ENCODE results near the gene IQCK.

The IQCK gene

GRCh38 chr16:19683453-19684236 is 34.4 kb upstream of the IQCK start:
- WGBS: 95% methylated on average over 6 of the region's 6 CpGs
- Histone ChIP-seq H3K9ac (ENCODE audit: low read length) (no peak overlapping the region), H2AK5ac (ENCODE audit: low read length, severe bottlenecking) (no peak overlapping the region), H3K4ac (ENCODE audit: low read depth in 1 of 2, low read length in 2 of 2) (no peak overlapping the region), H3K4me1 (ENCODE audit: control insufficient read depth, insufficient read depth, low read depth, low read length) (peaks cover 7% of the 10 kb centered on the region), H4K8ac (ENCODE audit: low read length) (no peak overlapping the region), H2BK12ac (ENCODE audit: low read length in 2 of 2) (no peak overlapping the region), H2BK5ac (ENCODE audit: low read depth, low read length, poor library complexity, severe bottlenecking) (no peak overlapping the region), H3K79me1 (replicated peaks; ENCODE audit: low read length, poor library complexity, severe bottlenecking) (peaks cover 2% of the 10 kb centered on the region), H3K27ac (ENCODE audit: low read length, poor library complexity, severe bottlenecking) (no peak overlapping the region), H2AFZ (ENCODE audit: low read depth, low read length) (no peak overlapping the region), H3K18ac (ENCODE audit: low read depth in 1 of 2, low read length in 2 of 2) (no peak overlapping the region), H3K9me3 (ENCODE audit: control insufficient read depth, low read length) (peaks cover 9% of the 10 kb centered on the region), H3K36me3 (ENCODE audit: control insufficient read depth in 1 of 2, insufficient read depth in 2 of 2, low read depth in 1 of 2, low read length in 2 of 2) (peaks cover 49 to 82% of the 10 kb centered on the region in 2 experiments), H4K91ac (ENCODE audit: low read length) (no peak overlapping the region), H3K4me2 (ENCODE audit: low read length, poor library complexity, severe bottlenecking) (no peak overlapping the region), H3K14ac (ENCODE audit: low read length in 2 of 2) (no peak overlapping the region), H2BK120ac (ENCODE audit: low read depth, low read length) (no peak overlapping the region), H2BK15ac (ENCODE audit: low read depth, poor library complexity, severe bottlenecking) (no peak overlapping the region), H3K27me3 (ENCODE audit: control insufficient read depth in 1 of 2, insufficient read depth in 1 of 2, low read length in 2 of 2) (no peaks in the 10 kb centered on the region), H3K23ac (ENCODE audit: low read length in 2 of 2) (no peak overlapping the region), H3K4me3 (ENCODE audit: insufficient read depth in 1 of 2, low read depth in 1 of 2, low read length in 2 of 2) (no peak overlapping the region)
- DNase-seq: no peak

GRCh38 chr16:19685176-19685575 is 32.9 kb upstream of the IQCK start:
- H3K79me1 ChIP-seq (replicated peaks; ENCODE audit: low read length, poor library complexity, severe bottlenecking): peaks cover 2% of the 10 kb centered on the region
- no peak overlapping the region for H3K27ac ChIP-seq (ENCODE audit: low read length, poor library complexity, severe bottlenecking)
- H3K23ac ChIP-seq (ENCODE audit: low read length in 2 of 2): no peak overlapping the region
- no peak overlapping the region for H3K18ac ChIP-seq (ENCODE audit: low read depth in 1 of 2, low read length in 2 of 2)
- peaks cover 7% of the 10 kb centered on the region for H3K4me1 ChIP-seq (ENCODE audit: control insufficient read depth, insufficient read depth, low read depth, low read length)
- peaks cover 9% of the 10 kb centered on the region for H3K9me3 ChIP-seq (ENCODE audit: control insufficient read depth, low read length)
- no peaks in the 10 kb centered on the region for H3K27me3 ChIP-seq (ENCODE audit: control insufficient read depth in 1 of 2, insufficient read depth in 1 of 2, low read length in 2 of 2)
- H3K36me3 ChIP-seq (ENCODE audit: control insufficient read depth in 1 of 2, insufficient read depth in 2 of 2, low read depth in 1 of 2, low read length in 2 of 2): peaks cover 49 to 82% of the 10 kb centered on the region in 2 experiments
- 95% methylated on average over 3 of the region's 4 CpGs for WGBS
- no peak overlapping the region for H3K4me3 ChIP-seq (ENCODE audit: insufficient read depth in 1 of 2, low read depth in 1 of 2, low read length in 2 of 2)
- H2AK5ac ChIP-seq (ENCODE audit: low read length, severe bottlenecking): no peak overlapping the region
- no peak overlapping the region for H2BK15ac ChIP-seq (ENCODE audit: low read depth, poor library complexity, severe bottlenecking)
- H3K4ac ChIP-seq (ENCODE audit: low read depth in 1 of 2, low read length in 2 of 2): no peak overlapping the region
- H2AFZ ChIP-seq (ENCODE audit: low read depth, low read length): no peak overlapping the region
- H3K14ac ChIP-seq (ENCODE audit: low read length in 2 of 2): no peak overlapping the region
- H2BK120ac ChIP-seq (ENCODE audit: low read depth, low read length): no peak overlapping the region
- no peak overlapping the region for H2BK5ac ChIP-seq (ENCODE audit: low read depth, low read length, poor library complexity, severe bottlenecking)
- H4K91ac ChIP-seq (ENCODE audit: low read length): no peak overlapping the region
- H4K8ac ChIP-seq (ENCODE audit: low read length): no peak overlapping the region
- H3K4me2 ChIP-seq (ENCODE audit: low read length, poor library complexity, severe bottlenecking): no peak overlapping the region
- H3K9ac ChIP-seq (ENCODE audit: low read length): no peak overlapping the region
- DNase-seq: no peak
- H2BK12ac ChIP-seq (ENCODE audit: low read length in 2 of 2): no peak overlapping the region

- no peak for DNase-seq
- 94% methylated on average over 7 of the region's 7 CpGs for WGBS
These were observed 30.8 kb upstream of the IQCK start for GRCh38 chr16:19687279-19687678.

GRCh38 chr16:19688396-19689024 is 29.6 kb upstream of the IQCK start:
- no peak overlapping the region for H2AK5ac ChIP-seq (ENCODE audit: low read length, severe bottlenecking)
- H4K8ac ChIP-seq (ENCODE audit: low read length): no peak overlapping the region
- peaks cover 3% of the 10 kb centered on the region for H3K79me1 ChIP-seq (replicated peaks; ENCODE audit: low read length, poor library complexity, severe bottlenecking)

More at GRCh38 chr16:19687279-19687678, 30.8 kb upstream of the IQCK start:
- Histone ChIP-seq H2BK5ac (ENCODE audit: low read depth, low read length, poor library complexity, severe bottlenecking) (no peak overlapping the region), H3K4me1 (ENCODE audit: control insufficient read depth, insufficient read depth, low read depth, low read length) (peaks cover 10% of the 10 kb centered on the region), H3K18ac (ENCODE audit: low read depth in 1 of 2, low read length in 2 of 2) (no peak overlapping the region), H3K9me3 (ENCODE audit: control insufficient read depth, low read length) (peaks cover 9% of the 10 kb centered on the region), H3K79me1 (replicated peaks; ENCODE audit: low read length, poor library complexity, severe bottlenecking) (peaks cover 3% of the 10 kb centered on the region), H3K23ac (ENCODE audit: low read length in 2 of 2) (no peak overlapping the region), H3K27me3 (ENCODE audit: control insufficient read depth in 1 of 2, insufficient read depth in 1 of 2, low read length in 2 of 2) (no peaks in the 10 kb centered on the region), H2BK15ac (ENCODE audit: low read depth, poor library complexity, severe bottlenecking) (no peak overlapping the region), H3K4me3 (ENCODE audit: insufficient read depth in 1 of 2, low read depth in 1 of 2, low read length in 2 of 2) (no peak overlapping the region), H3K27ac (ENCODE audit: low read length, poor library complexity, severe bottlenecking) (no peak overlapping the region), H3K9ac (ENCODE audit: low read length) (no peak overlapping the region), H2AK5ac (ENCODE audit: low read length, severe bottlenecking) (no peak overlapping the region), H2BK12ac (ENCODE audit: low read length in 2 of 2) (no peak overlapping the region), H3K36me3 (ENCODE audit: control insufficient read depth in 1 of 2, insufficient read depth in 2 of 2, low read depth in 1 of 2, low read length in 2 of 2) (peaks cover 51 to 78% of the 10 kb centered on the region in 2 experiments), H3K4ac (ENCODE audit: low read depth in 1 of 2, low read length in 2 of 2) (no peak overlapping the region), H2BK120ac (ENCODE audit: low read depth, low read length) (no peak overlapping the region), H3K4me2 (ENCODE audit: low read length, poor library complexity, severe bottlenecking) (no peak overlapping the region), H4K8ac (ENCODE audit: low read length) (no peak overlapping the region), H3K14ac (ENCODE audit: low read length in 2 of 2) (no peak overlapping the region), H4K91ac (ENCODE audit: low read length) (no peak overlapping the region), H2AFZ (ENCODE audit: low read depth, low read length) (no peak overlapping the region)

More at GRCh38 chr16:19688396-19689024, 29.6 kb upstream of the IQCK start:
- 95% methylated on average over 18 of the region's 18 CpGs for WGBS
- no peak overlapping the region for H3K4me3 ChIP-seq (ENCODE audit: insufficient read depth in 1 of 2, low read depth in 1 of 2, low read length in 2 of 2)
- H3K18ac ChIP-seq (ENCODE audit: low read depth in 1 of 2, low read length in 2 of 2): no peak overlapping the region
- H3K36me3 ChIP-seq (ENCODE audit: control insufficient read depth in 1 of 2, insufficient read depth in 2 of 2, low read depth in 1 of 2, low read length in 2 of 2): peaks cover 46 to 76% of the 10 kb centered on the region in 2 experiments
- no peak overlapping the region for H3K14ac ChIP-seq (ENCODE audit: low read length in 2 of 2)
- no peak overlapping the region for H2BK5ac ChIP-seq (ENCODE audit: low read depth, low read length, poor library complexity, severe bottlenecking)
- H3K4ac ChIP-seq (ENCODE audit: low read depth in 1 of 2, low read length in 2 of 2): no peak overlapping the region
- H3K27me3 ChIP-seq (ENCODE audit: control insufficient read depth in 1 of 2, insufficient read depth in 1 of 2, low read length in 2 of 2): no peaks in the 10 kb centered on the region
- no peak overlapping the region for H3K9ac ChIP-seq (ENCODE audit: low read length)
- H3K27ac ChIP-seq (ENCODE audit: low read length, poor library complexity, severe bottlenecking): no peak overlapping the region
- DNase-seq: no peak
- no peak overlapping the region for H4K91ac ChIP-seq (ENCODE audit: low read length)
- H2BK12ac ChIP-seq (ENCODE audit: low read length in 2 of 2): no peak overlapping the region
- peaks cover 10% of the 10 kb centered on the region for H3K4me1 ChIP-seq (ENCODE audit: control insufficient read depth, insufficient read depth, low read depth, low read length)
- no peak overlapping the region for H3K23ac ChIP-seq (ENCODE audit: low read length in 2 of 2)
- H3K4me2 ChIP-seq (ENCODE audit: low read length, poor library complexity, severe bottlenecking): no peak overlapping the region
- H2BK15ac ChIP-seq (ENCODE audit: low read depth, poor library complexity, severe bottlenecking): no peak overlapping the region
- peaks cover 6% of the 10 kb centered on the region for H3K9me3 ChIP-seq (ENCODE audit: control insufficient read depth, low read length)
- no peak overlapping the region for H2BK120ac ChIP-seq (ENCODE audit: low read depth, low read length)
- H2AFZ ChIP-seq (ENCODE audit: low read depth, low read length): no peak overlapping the region

Measured in mesenchymal stem cell (in vitro differentiated cells and primary cell).